GM15510 (cell line): ENCODE results near the gene NQO1.

ENCODE experiments used
- POLR2A ChIP-seq: IDR thresholded peaks from 3 replicates; pipeline ENCODE4 v1.6.1; 2011; ENCODE audit warnings: borderline replicate concordance; ENCODE audit not compliant: insufficient read length; ENCODE audit errors: extremely low read depth

Gene NQO1

DNA sequence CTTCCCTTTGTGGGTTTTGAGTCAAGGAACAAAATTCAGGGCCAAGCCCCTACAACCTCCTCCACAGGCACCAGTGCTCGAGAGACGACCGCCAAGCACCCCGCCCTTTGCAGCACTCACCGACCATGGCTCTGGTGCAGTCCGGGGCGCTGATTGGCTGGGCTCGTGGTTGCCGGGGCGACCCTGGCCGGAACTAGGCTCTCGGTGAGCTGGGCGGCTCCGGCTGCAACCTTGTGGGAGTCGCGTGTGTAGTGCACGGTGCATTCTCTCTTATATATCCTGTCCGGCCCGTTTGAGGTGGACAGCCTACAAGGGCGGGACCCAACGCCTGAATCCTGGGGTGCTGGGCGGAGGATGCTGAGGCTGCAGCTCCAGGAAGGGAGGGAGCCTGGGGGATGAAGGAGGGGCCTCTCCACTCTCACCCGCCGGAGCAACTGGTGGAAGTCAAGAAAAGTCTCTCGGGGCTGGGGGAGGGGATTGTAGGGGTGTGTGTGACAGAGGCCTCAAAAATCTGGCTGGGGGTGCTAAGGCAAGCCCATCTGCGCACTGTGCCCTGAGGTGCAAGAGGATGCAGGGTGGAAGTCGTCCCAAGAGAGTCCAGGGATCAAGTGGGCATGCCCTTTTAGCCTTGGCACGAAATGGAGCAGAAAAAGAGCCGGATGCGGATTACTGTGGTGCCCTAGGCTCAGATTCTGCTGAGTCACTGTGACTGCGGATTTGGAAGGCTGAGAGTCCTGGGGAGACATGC is at the start of gene NQO1:
TSS of gene NQO1 (minus strand) at position 248 of the 748 bp plus-strand sequence. CDS start at position 127, 121 bp downstream.
- peak; percentile 82 for TF ChIP-seq POLR2A

DNA sequence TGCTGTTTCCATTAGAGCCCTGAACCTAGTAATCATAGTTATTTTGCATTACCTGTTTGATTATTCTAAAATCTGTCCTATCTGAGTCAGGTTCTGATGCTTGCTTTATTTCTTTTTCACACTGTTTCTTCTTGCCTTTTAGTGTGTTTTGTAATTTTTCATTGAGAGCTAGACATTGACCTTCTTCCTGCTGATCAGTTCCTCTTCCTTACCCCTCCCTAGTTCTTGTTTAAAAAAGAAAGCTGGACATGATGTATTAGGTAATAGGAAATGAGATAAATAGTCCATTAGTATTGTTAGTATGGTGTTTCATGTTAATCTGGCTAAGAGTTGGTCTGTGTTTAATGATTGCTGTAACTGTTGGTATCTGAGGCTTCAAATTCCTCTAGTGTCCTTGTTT is 49.2 kb upstream of the NQO1 start:
- TF ChIP-seq POLR2A, result no peak

DNA sequence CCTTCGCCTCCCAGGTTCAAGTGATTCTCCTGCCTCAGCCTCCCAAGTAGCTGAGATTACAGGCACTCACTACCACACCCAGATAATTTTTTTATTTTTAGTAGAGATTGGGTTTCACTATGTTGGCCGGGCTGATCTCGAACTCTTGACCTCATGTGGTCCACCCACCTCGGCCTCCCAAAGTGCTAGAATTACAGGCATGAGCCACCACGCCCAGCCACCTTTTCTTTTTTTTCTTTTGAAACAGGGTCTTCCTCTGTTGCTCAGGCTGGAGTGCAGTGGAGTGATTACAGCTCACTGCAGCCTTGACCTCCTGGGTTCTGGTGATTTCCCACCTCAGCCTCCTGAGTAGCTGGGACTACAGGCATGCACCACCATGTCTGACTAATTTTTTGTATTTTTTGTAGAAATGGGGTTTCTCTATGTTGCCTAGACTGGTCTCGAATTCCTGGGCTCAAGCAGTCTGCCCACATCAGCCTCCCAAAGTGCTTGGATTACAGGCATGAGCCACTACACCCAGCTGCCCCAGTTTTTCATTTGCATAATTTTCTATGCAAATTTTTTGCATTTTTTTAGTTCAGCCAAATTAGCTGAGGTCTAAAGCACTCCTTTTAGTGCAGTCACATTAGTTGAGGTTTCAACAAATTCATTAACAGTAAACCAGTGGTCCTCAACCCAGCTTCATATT is 47.0 kb upstream of the NQO1 start:
- no peak for TF ChIP-seq POLR2A

DNA sequence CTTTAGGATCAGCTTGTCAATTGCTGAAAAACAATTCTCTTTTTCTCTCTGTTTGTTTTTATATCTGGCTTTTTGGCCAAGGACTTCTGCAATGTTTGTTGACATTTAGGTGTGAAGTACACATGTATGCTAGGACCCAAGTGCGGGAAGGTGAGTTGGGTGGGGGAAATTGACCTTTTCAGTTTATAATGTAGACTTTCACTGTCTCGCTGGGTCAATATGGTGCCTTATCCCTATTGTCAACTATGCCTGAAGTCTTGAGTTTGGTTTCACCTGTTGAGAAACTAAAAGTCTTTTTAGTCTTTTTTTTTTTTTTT is 45.2 kb upstream of the NQO1 start:
- TF ChIP-seq POLR2A, result no peak

DNA sequence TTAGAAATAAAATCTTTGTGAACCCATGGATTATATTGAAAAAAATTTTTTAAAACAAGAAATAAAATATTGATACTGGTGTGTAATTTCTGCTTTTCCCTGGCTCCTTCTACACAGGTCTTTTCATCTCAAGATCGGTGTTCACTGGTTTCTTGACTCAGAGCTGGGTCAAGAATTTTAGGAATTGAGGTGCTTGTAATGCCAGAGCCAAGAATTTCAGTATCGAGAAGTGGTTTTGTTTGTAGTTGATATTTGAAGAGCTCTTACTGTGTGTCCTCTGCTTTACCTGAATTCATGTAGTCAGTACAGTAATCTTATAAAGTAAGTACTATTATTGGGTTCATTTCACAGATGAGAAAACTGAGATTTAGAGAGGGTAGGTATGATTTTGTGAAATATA is 43.0 kb upstream of the NQO1 start:
- TF ChIP-seq POLR2A, result no peak

DNA sequence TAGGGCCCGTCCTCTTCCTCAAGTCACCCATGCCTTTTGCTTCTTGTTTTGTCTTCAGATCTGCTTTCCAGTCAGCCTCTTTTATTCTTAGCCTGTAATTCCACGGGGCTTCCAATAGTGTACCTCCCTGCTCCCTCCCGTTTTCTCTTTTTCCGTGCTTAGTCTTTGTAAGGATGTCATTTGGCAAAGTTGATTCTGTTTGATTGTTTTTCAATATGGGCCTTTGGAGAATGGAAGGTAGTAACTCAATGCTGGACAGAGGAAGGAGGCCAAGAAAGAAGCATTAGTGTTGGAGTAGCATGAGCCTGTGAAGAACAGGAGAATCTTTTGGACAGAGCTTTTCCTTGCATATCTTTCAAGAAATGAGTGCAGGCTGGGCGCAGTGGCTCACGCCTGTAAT is 42.3 kb upstream of the NQO1 start:
- no peak for TF ChIP-seq POLR2A

DNA sequence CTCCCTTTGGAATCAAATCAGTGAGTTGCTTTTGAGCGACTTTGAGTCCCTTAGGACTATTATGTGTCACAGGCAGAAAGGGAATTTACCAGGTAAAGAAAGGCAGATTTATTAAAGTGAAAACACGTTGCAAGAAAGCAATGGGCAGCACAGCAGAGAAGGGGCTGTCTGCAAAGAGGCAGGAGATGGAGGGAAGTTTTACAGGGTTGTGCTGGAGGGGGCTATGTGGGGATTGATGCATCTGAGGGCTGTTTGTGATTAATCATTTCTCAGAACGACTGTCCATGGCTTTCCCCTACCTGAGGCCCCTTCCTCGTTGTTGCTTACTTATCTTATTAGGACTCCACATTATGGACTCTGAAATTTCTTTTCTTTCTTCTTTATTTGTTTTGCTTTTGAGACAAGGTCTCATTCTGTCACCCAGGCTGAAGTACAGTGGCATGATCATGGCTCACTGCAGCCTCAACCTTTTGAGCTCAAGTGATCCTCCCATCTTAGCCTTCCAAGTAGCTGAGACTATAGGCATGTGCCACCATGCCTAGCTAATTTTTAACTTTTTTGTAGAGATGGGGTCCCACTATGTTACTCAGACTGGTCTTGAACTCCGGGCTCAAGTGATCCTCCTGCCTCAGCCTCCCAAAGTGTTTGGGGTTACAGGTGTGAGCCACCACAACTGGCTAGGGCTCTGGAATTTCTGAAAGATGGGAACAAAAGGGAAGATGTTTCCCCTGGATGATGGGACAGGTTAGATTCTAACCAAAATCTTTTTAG is 41.3 kb upstream of the NQO1 start:
- TF ChIP-seq POLR2A, result no peak

DNA sequence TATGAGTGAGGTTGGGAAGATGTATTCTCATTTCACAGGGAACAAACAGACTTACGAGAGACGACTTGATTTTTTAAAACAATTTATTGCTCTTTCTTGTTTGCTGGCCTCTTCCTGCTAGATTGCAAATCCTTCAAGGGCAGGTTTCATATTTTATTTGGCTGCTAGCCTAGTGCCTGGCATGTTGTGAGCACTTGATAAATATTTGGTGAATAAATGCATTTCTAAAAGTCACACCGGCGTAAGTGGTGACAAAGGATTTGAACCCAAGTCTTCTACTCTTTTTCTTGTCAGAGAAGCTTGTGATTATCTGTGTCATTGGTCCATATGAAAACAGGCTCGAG is 37.2 kb upstream of the NQO1 start:
- no peak for TF ChIP-seq POLR2A

DNA sequence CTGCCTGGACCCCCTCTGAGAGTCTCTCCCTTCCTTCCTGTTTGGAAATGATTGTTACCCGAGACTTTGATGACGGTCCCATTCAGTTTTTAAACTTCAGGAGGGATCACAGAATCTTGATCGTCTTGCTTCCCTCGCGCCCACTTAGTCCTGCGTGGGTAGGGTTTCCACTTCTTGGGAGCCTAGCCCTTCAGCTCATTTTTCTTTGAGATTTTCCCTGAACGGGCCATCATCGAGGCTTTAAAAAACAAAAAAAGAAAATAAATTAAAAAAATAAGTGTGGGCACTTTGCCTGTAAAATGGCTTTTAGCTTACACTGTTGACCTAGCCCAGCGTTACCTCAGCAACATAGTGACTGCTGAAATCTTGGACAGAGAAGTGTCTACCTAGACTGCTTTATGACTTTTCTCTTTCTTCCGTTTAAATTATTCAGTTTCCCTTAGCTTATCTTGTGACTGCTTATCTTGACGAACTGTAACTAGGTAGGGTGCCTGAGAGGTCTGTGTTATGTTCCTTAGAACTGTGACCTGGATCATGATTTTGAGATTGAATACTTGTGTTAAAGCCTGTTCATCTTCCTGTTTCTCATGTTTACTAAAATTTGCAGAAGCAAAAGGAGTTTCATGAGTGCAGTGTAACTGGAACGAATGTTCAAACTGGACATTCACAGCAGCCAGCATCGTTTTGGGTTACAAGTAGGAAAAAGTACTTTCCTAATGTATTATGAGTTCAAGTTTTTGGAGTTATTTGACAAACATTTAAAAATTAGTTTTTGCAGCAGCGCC is 36.6 kb upstream of the NQO1 start:
- no peak for TF ChIP-seq POLR2A

DNA sequence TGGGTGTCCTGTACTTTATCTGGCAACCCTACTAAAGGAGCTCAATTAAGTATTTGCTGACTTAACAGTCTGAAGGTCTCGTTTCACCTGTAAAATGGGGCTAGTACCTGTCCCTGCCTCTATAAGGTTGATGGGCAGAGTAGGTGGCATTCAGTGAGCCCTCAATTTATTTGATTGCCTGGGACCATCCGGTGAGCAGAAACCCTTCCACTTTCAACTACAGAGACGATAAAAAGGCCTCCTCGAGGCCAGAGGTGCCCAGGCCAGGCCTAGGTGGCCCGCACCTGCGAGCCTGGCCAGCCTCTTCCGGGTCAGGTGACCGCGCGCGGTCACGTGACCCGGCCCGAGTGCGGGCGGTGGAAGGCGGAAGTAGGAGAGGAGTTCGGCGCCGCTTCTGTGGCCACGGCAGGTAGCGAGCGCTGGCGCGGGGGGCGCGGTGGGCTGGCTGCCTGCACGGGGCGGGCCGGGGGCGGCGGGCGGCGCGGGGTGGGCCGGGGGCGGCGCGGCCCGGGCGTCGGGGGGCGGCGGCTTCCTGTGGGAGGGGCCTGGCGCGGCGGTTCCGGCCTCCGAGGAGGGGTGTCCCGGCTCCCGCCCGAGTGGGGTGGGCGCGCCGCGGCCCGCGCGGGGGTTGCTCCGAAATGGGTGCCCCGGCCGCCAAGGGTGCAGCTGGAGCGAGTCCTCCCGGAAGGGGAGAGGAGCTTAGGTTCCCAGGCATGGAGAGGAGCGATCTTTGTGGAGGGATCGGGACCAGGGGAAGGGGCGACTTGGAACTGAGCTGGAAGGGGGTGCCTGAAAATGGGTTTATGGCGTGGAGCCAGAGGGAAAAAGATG is 35.8 kb upstream of the NQO1 start, which contains the start of gene WWP2:
TSS of gene WWP2 (plus strand) at position 350 of the 831 bp plus-strand sequence. CDS start 24,679 bp downstream, outside the sequence.
- TF ChIP-seq POLR2A, result peak; percentile 87

DNA sequence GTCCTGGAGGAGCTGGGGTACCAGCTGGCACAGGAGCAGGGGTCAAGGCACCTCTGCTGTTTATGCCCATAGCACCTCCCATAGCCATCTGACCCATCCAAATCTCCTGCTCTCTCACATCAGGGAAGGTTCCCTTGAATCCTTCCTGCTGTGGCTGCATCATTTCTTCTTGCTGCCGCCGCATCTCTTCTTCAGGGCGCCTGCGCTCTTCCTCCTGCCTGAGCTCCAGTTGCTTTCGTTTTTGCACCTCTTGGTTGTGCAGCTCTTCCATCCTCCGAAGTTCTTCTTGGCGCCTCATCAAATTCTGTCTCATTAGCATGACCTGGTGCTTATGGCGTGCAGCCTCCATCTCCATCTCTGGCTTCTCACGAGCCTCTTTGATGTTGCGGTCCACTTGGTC is 30.3 kb upstream of the NQO1 start:
- TF ChIP-seq POLR2A, result no peak

DNA sequence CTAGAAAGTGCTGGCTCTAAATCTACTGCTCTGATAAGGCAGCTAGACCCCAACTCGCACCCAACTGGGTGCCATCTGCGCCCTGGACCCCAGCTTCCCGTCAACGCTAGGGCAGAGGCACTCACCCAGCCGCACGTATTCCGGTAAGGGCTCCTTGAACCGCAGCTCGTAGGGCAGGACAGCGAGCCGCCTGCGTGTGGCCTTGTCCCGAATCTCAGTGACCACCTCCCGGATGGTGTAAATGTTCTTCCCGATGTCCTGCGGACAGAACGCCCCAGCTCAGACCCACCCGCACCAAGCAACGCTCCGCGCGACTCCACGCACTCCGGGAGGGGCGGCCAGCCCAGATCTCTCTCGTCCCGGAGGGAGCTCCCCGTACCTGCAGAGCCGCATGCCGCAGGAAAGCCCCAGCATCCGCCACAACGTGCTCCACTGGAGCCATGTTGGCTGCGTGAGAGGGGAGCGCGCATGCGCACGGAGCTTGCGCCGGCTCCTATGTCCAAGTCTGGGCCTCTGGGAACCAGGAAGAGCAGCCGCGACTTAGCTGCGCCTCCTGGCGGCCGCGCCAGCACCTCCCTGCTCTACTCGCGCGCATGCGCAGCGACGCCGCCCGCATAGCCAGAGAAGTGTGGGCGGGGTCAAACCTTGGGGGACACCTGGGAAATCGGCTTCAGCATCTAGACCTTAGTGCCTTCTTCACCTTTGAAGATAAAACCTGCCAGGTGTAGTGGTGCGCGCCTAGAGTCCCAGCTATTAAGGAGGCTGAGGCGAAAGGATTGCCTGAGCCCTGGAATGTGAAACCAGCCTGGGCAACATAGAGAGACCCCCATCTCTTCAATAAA is 28.3 kb upstream of the NQO1 start, which contains the start of gene NOB1:
TSS of gene NOB1 (minus strand) at position 458 of the 842 bp plus-strand sequence. CDS start at position 442, 16 bp downstream.
- TF ChIP-seq POLR2A, result peak; percentile 97

DNA sequence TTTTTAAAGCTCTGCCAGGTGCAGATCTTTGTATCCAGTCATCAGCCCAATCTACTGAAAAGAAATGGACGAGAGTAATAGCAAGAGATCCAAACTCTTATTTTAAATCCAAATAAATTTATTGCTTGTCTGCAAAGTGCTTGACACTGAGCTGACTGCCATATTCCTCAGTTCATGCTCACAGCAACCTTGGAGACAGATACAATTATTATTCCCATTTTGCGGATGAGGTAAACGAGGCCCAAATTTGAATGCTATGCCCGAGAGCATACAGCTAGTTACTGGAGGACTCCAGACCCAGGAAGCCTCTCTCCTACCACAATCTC is 27.7 kb upstream of the NQO1 start:
- TF ChIP-seq POLR2A, result no peak
